Breast epithelium (tissue), 3 donors: Measurements from ENCODE around the gene ACOT13.
"Not testable (repeated sequence)": the region's sequence is repeated elsewhere in the genome, so short reads cannot be mapped to it uniquely, and the experiment has no call there.

Experiments
- CTCF ChIP-seq, 3 donors: fragments of 450-650 bp; IDR thresholded peaks; one replicate each; pipeline ENCODE4 v1.5.1; 2016 to 2017; ENCODE audit warnings: antibody characterized with exemption in 3 of 3, mild to moderate bottlenecking in 3 of 3, moderate library complexity in 3 of 3
- POLR2A ChIP-seq: fragments of 450-650 bp; IDR thresholded peaks from one replicate; pipeline ENCODE4 v1.6.1; 2016; ENCODE audit warnings: antibody characterized with exemption, mild to moderate bottlenecking, moderate library complexity
- POLR2AphosphoS5 ChIP-seq, 3 donors: sonication (generic); formaldehyde crosslinking; IDR thresholded peaks; one replicate each; pipeline ENCODE4 v1.6.1; 2017; ENCODE audit warnings: antibody characterized with exemption in 3 of 3

GRCh38 chr6:24668066-24668996 is 1.5 kb downstream of the ACOT13 start:
- not testable (repeated sequence) for TF ChIP-seq CTCF (IDR thresholded peaks at IDR 0.05); POLR2A; POLR2AphosphoS5 (IDR thresholded peaks at IDR 0.05)
